GM23338 (cell line): ENCODE data around the gene TNF. TPM values are rescaled to one million over a fixed set of nuclear protein-coding genes. Genes with fewer than 3 reads are reported as not detected.

Experiments used
- ATAC-seq: fragments of 200-7000 bp; cut with Tn5 transposase; 3 replicates; pipeline ENCODE4 v1.9.1; 2020
- DNase-seq: peaks from one replicate; pipeline ENCODE4 v3.0.0-alpha.2; 2015; ENCODE audit warnings: low spot score
- H2AFZ ChIP-seq: fragments of 200-600 bp; sonication (generic); 2 replicates; pipeline ENCODE4 v1.8.0; 2016; ENCODE audit warnings: antibody characterized with exemption, mild to moderate bottlenecking, moderate library complexity
- H3F3A ChIP-seq: fragments of 200-600 bp; sonication (generic); replicated peaks from 2 replicates; pipeline ENCODE4 v1.8.0; 2017; ENCODE audit warnings: antibody characterized with exemption, mixed run types, low read depth
- H3K27ac ChIP-seq: fragments of 200-600 bp; sonication (generic); 2 replicates; pipeline ENCODE4 v1.6.1; 2016; ENCODE audit warnings: low read depth
- H3K27me3 ChIP-seq: fragments of 200-600 bp; sonication (generic); 2 replicates; pipeline ENCODE4 v1.8.0; 2016; ENCODE audit warnings: mild to moderate bottlenecking, mixed run types, moderate library complexity; ENCODE audit not compliant: insufficient read depth
- H3K36me3 ChIP-seq: fragments of 200-600 bp; sonication (generic); 2 replicates; pipeline ENCODE4 v1.8.0; 2016; ENCODE audit warnings: mild to moderate bottlenecking; ENCODE audit not compliant: insufficient read depth
- H3K4me1 ChIP-seq: fragments of 200-600 bp; sonication (generic); 2 replicates; pipeline ENCODE4 v1.8.0; 2016; ENCODE audit warnings: mild to moderate bottlenecking, moderate library complexity; ENCODE audit not compliant: insufficient read depth
- H3K4me2 ChIP-seq: fragments of 200-600 bp; sonication (generic); 2 replicates; pipeline ENCODE4 v1.7.1; 2017; ENCODE audit warnings: mixed run types
- H3K4me3 ChIP-seq: fragments of 200-600 bp; sonication (generic); 2 replicates; pipeline ENCODE4 v1.6.1; 2016; ENCODE audit warnings: mixed run types
- H3K79me2 ChIP-seq: fragments of 200-600 bp; sonication (generic); replicated peaks from 2 replicates; pipeline ENCODE4 v1.8.0; 2017; ENCODE audit warnings: mild to moderate bottlenecking; ENCODE audit not compliant: insufficient read depth
- H3K9me2 ChIP-seq: fragments of 200-600 bp; sonication (generic); 2 replicates; pipeline ENCODE4 v1.8.0; 2017; ENCODE audit not compliant: insufficient read depth
- H4K20me1 ChIP-seq: fragments of 200-600 bp; sonication (generic); replicated peaks from 2 replicates; pipeline ENCODE4 v1.8.0; 2017; ENCODE audit warnings: mild to moderate bottlenecking; ENCODE audit not compliant: insufficient read depth
- H3K27ac Mint-ChIP-seq: 2 replicates; pipeline ENCODE4 v1.8.0; 2020; ENCODE audit warnings: inconsistent platforms, mild to moderate bottlenecking, moderate library complexity, mixed read lengths
- H3K27me3 Mint-ChIP-seq: 3 replicates; pipeline ENCODE4 v1.8.0; 2022; ENCODE audit warnings: low read depth, mild to moderate bottlenecking, moderate library complexity, mixed read lengths, inconsistent platforms; ENCODE audit not compliant: insufficient read depth, poor library complexity
- H3K36me3 Mint-ChIP-seq: 3 replicates; pipeline ENCODE4 v1.8.0; 2021; ENCODE audit warnings: low read depth, mild to moderate bottlenecking, inconsistent platforms, moderate library complexity, mixed read lengths
- H3K4me1 Mint-ChIP-seq: 3 replicates; pipeline ENCODE4 v1.8.0; 2020; ENCODE audit warnings: mild to moderate bottlenecking, inconsistent platforms, mixed read lengths
- H3K4me3 Mint-ChIP-seq: 3 replicates; pipeline ENCODE4 v1.8.0; 2021; ENCODE audit warnings: moderate library complexity, mild to moderate bottlenecking, inconsistent platforms, mixed read lengths
- H3K9me3 Mint-ChIP-seq: 3 replicates; pipeline ENCODE4 v1.8.0; 2020; ENCODE audit warnings: moderate library complexity, mild to moderate bottlenecking, inconsistent platforms, mixed read lengths
- CTCF ChIP-seq, 2 experiments: fragments of 200-600 bp in 1 of 2; sonication (generic) in 1 of 2; conservative IDR thresholded peaks; 2 replicates each; pipeline versions ENCODE4 v1.5.1 to v1.6.1; 2016 to 2017; ENCODE audit warnings: antibody characterized with exemption in 2 of 2, low read depth in 2 of 2, mild to moderate bottlenecking in 2 of 2, moderate library complexity in 1 of 2
- EZH2 ChIP-seq: fragments of 200-600 bp; sonication (generic); IDR thresholded peaks from one replicate; pipeline ENCODE4 v1.8.0; 2017; ENCODE audit warnings: antibody characterized with exemption, mild to moderate bottlenecking, low read depth; ENCODE audit not compliant: unreplicated experiment
- EZH2phosphoT487 ChIP-seq: fragments of 200-600 bp; sonication (generic); IDR thresholded peaks from one replicate; pipeline ENCODE4 v1.8.1; 2018; ENCODE audit warnings: antibody characterized with exemption; ENCODE audit not compliant: unreplicated experiment
- JUNB ChIP-seq: IDR thresholded peaks from one replicate; pipeline ENCODE4 v1.6.1; 2016; ENCODE audit warnings: antibody characterized with exemption; ENCODE audit not compliant: unreplicated experiment
- NANOG ChIP-seq: IDR thresholded peaks from 2 replicates; pipeline ENCODE4 v1.6.1; 2016; ENCODE audit warnings: antibody characterized with exemption, borderline replicate concordance
- POLR2AphosphoS5 ChIP-seq: IDR thresholded peaks from 2 replicates; pipeline ENCODE4 v1.6.1; 2016; ENCODE audit warnings: antibody characterized with exemption, low read depth
- ZNF114 ChIP-seq: fragments of 250-450 bp; sonication (Bioruptor Pico); IDR thresholded peaks from 2 replicates; pipeline ENCODE4 v1.5.0; 2020; ENCODE audit warnings: mild to moderate bottlenecking, moderate library complexity
- ZNF331 ChIP-seq: fragments of 250-450 bp; sonication (Bioruptor Pico); IDR thresholded peaks from 2 replicates; pipeline ENCODE4 v1.5.0; 2020; ENCODE audit warnings: low read depth, mild to moderate bottlenecking, moderate library complexity
- ZNF462 ChIP-seq: fragments of 250-450 bp; sonication (Bioruptor Pico); IDR thresholded peaks from 2 replicates; pipeline ENCODE4 v1.5.0; 2020; ENCODE audit warnings: mild to moderate bottlenecking, moderate library complexity
- polyA plus RNA-seq: library from polyadenylated mRNA; unstranded; fragments of >200 nt; fragmentation: Nextera tagmentation; extraction: Ambion mirVana; gene quantifications from 2 replicates; pipeline ENCODE4 v1.2.1, GENCODE V29; 2016
- total RNA-seq: library from RNA; depleted of rRNA; stranded (reverse); fragments of >200 nt; shearing (Covaris generic); gene quantifications from 2 replicates; pipeline ENCODE4 v1.2.3, GENCODE V29; 2014
- TF ChIP-seq, protein P1 (sequence below): IDR thresholded peaks from one replicate; pipeline ENCODE4 v1.6.1; 2018; ENCODE audit warnings: antibody characterized with exemption; ENCODE audit not compliant: unreplicated experiment
- TF ChIP-seq, protein P2 (sequence below): IDR thresholded peaks from 2 replicates; pipeline ENCODE4 v1.6.1; 2016; ENCODE audit warnings: antibody characterized with exemption

The TNF gene
- total and polyA plus RNA-seq, 2 experiments from 2014 or later = 0.11 TPM; not detected in 1

GRCh38 chr6:31626952-31627351 is 51.6 kb downstream of the TNF start:
- H3K9me3 Mint-ChIP-seq = no peaks in the 10 kb centered on the region; the same call in 2 of the 3 replicates
- Histone ChIP-seq H3K4me3 (no peak overlapping the region), H3K4me2 (no peak overlapping the region), H3K27me3 (no peaks in the 10 kb centered on the region), H3F3A (peaks cover 52% of the 10 kb centered on the region), H2AFZ (no peak overlapping the region), H3K9me2 (no peaks in the 10 kb centered on the region), H4K20me1 (peaks cover 61% of the 10 kb centered on the region), H3K27ac (no peak overlapping the region), H3K36me3 (peaks cover 85% of the 10 kb centered on the region), H3K79me2 (peaks cover 69% of the 10 kb centered on the region), H3K4me1 (peaks cover 10% of the 10 kb centered on the region)
- no peak for DNase-seq
- H3K27ac Mint-ChIP-seq = no peak overlapping the region
- TF ChIP-seq CTCF (conservative IDR thresholded peaks at IDR 0.05; ENCODE audit: low read depth in 2 of 2) (no peak), POLR2AphosphoS5 (no peak), EZH2 (no peak), ZNF114 (CRISPR knock-in tag) (no peak), NANOG (no peak), EZH2phosphoT487 (no peak), ZNF331 (no peak), JUNB (no peak), ZNF462 (CRISPR knock-in tag) (no peak)
- TF ChIP-seq, protein P1, sequence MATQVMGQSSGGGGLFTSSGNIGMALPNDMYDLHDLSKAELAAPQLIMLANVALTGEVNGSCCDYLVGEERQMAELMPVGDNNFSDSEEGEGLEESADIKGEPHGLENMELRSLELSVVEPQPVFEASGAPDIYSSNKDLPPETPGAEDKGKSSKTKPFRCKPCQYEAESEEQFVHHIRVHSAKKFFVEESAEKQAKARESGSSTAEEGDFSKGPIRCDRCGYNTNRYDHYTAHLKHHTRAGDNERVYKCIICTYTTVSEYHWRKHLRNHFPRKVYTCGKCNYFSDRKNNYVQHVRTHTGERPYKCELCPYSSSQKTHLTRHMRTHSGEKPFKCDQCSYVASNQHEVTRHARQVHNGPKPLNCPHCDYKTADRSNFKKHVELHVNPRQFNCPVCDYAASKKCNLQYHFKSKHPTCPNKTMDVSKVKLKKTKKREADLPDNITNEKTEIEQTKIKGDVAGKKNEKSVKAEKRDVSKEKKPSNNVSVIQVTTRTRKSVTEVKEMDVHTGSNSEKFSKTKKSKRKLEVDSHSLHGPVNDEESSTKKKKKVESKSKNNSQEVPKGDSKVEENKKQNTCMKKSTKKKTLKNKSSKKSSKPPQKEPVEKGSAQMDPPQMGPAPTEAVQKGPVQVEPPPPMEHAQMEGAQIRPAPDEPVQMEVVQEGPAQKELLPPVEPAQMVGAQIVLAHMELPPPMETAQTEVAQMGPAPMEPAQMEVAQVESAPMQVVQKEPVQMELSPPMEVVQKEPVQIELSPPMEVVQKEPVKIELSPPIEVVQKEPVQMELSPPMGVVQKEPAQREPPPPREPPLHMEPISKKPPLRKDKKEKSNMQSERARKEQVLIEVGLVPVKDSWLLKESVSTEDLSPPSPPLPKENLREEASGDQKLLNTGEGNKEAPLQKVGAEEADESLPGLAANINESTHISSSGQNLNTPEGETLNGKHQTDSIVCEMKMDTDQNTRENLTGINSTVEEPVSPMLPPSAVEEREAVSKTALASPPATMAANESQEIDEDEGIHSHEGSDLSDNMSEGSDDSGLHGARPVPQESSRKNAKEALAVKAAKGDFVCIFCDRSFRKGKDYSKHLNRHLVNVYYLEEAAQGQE = no peak
- TF ChIP-seq, protein P2, sequence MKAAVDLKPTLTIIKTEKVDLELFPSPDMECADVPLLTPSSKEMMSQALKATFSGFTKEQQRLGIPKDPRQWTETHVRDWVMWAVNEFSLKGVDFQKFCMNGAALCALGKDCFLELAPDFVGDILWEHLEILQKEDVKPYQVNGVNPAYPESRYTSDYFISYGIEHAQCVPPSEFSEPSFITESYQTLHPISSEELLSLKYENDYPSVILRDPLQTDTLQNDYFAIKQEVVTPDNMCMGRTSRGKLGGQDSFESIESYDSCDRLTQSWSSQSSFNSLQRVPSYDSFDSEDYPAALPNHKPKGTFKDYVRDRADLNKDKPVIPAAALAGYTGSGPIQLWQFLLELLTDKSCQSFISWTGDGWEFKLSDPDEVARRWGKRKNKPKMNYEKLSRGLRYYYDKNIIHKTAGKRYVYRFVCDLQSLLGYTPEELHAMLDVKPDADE = no peak
- H3K36me3 Mint-ChIP-seq = peaks cover 99% of the 10 kb centered on the region
- H3K4me1 Mint-ChIP-seq = peaks cover 9% of the 10 kb centered on the region
- no peak overlapping the region; the same call in 2 of the 3 replicates for H3K4me3 Mint-ChIP-seq
- peaks cover 13% of the 10 kb centered on the region for H3K27me3 Mint-ChIP-seq
- ATAC-seq = no peak
